GM21447 (cell line): ENCODE data around the gene PDE8B.

Source experiments
- ATAC-seq: cut with Tn5 transposase; IDR thresholded peaks from one replicate; pipeline ENCODE4 v1.9.1; 2021; ENCODE audit not compliant: unreplicated experiment

The PDE8B gene

GRCh38 chr5:77210091-77210963 is at the start of gene PDE8B:
TSS of gene PDE8B (plus strand) at chr5:77210680. CDS start at chr5:77210926, 246 bp downstream.
- no peak for ATAC-seq

- ATAC-seq: no peak
Measured at GRCh38 chr5:77163453-77163852, 47.0 kb upstream of the PDE8B start.

- ATAC-seq: no peak
Measured at GRCh38 chr5:77167063-77167462, 43.4 kb upstream of the PDE8B start.

GRCh38 chr5:77167695-77168121 is 42.8 kb upstream of the PDE8B start:
- ATAC-seq: no peak

GRCh38 chr5:77168161-77168878 is 42.2 kb upstream of the PDE8B start:
- ATAC-seq: no peak

- no peak for ATAC-seq
Measured at GRCh38 chr5:77168879-77169244, 41.6 kb upstream of the PDE8B start.

GRCh38 chr5:77170196-77170890 is 40.1 kb upstream of the PDE8B start:
- ATAC-seq: no peak

GRCh38 chr5:77171141-77171910 is 39.2 kb upstream of the PDE8B start:
- ATAC-seq: no peak

- ATAC-seq: no peak
Measured at GRCh38 chr5:77172713-77173328, 37.7 kb upstream of the PDE8B start.

- ATAC-seq: no peak
Measured at GRCh38 chr5:77174526-77174925, 36.0 kb upstream of the PDE8B start.

GRCh38 chr5:77175231-77175630 is 35.2 kb upstream of the PDE8B start:
- ATAC-seq: no peak

- no peak for ATAC-seq
Measured at GRCh38 chr5:77176429-77176828, 34.1 kb upstream of the PDE8B start.

GRCh38 chr5:77177576-77177975 is 32.9 kb upstream of the PDE8B start:
- ATAC-seq: no peak

GRCh38 chr5:77180167-77181081 is 30.1 kb upstream of the PDE8B start:
- no peak for ATAC-seq

- ATAC-seq: no peak
Measured at GRCh38 chr5:77181173-77181572, 29.3 kb upstream of the PDE8B start.

GRCh38 chr5:77181596-77182304 is 28.7 kb upstream of the PDE8B start:
- no peak for ATAC-seq

GRCh38 chr5:77182367-77182766 is 28.1 kb upstream of the PDE8B start:
- no peak for ATAC-seq

GRCh38 chr5:77186652-77187370 is 23.7 kb upstream of the PDE8B start:
- no peak for ATAC-seq
